Tibial nerve (tissue), 4 donors: Measurements from ENCODE around the gene IL27RA.

Source experiments
- CTCF ChIP-seq, 5 experiments: fragments of 200-600 bp in 3 of 5; fragments of 450-650 bp in 2 of 5; sonication (generic) in 3 of 5; IDR thresholded peaks; one replicate each; pipeline ENCODE4 v1.5.1; 2016 to 2019; ENCODE audit warnings: antibody characterized with exemption in 5 of 5, mild to moderate bottlenecking in 3 of 5, moderate library complexity in 2 of 5
- EP300 ChIP-seq, 2 donors: sonication (generic); formaldehyde crosslinking; IDR thresholded peaks; one replicate each; pipeline ENCODE4 v1.6.1; 2017; ENCODE audit warnings: antibody characterized with exemption in 2 of 2, mild to moderate bottlenecking in 1 of 2
- POLR2A ChIP-seq, 2 donors: fragments of 450-650 bp; IDR thresholded peaks; one replicate each; pipeline ENCODE4 v1.6.1; 2017; ENCODE audit warnings: antibody characterized with exemption in 2 of 2, mild to moderate bottlenecking in 2 of 2, moderate library complexity in 2 of 2

GRCh38 chr19:14055396-14055795 lies 23.8 kb downstream of the IL27RA start:
- TF ChIP-seq CTCF (IDR thresholded peaks at IDR 0.05) (no peak), POLR2A (IDR thresholded peaks at IDR 0.05) (no peak), EP300 (IDR thresholded peaks at IDR 0.05) (no peak)
